K562 (cell line): ENCODE measurements around the gene YIF1A. TPM values are rescaled to one million over a fixed set of nuclear protein-coding genes. Genes with fewer than 3 reads are reported as not detected.
A peak's percentile ranks its signal among the peaks of the same experiment; 100 is the strongest.

Experiments
- CXXC5 ChIP-seq: fragments of 250-450 bp; sonication (Bioruptor Pico); IDR thresholded peaks from 2 replicates; pipeline ENCODE4 v1.8.0; 2022; ENCODE audit warnings: inconsistent platforms, mild to moderate bottlenecking, moderate library complexity
- ERF ChIP-seq: fragments of 450-650 bp; formaldehyde crosslinking; IDR thresholded peaks from 2 replicates; pipeline ENCODE4 v1.4.0; 2020; ENCODE audit warnings: mild to moderate bottlenecking, mixed read lengths
- ESRRA ChIP-seq: fragments of 450-650 bp; IDR thresholded peaks from 2 replicates; pipeline ENCODE4 v1.6.1; 2014; ENCODE audit warnings: low read depth, mild to moderate bottlenecking, moderate library complexity, borderline replicate concordance
- HCFC1 ChIP-seq: IDR thresholded peaks from 2 replicates; pipeline ENCODE4 v1.6.1; 2012; ENCODE audit warnings: low read depth, low read length, improper control_type of control experiment
- IRF2 ChIP-seq: sonication (generic); formaldehyde crosslinking; IDR thresholded peaks from 2 replicates; pipeline ENCODE4 v1.8.1; 2022; ENCODE audit warnings: mild to moderate bottlenecking, missing genetic modification reagents
- L3MBTL2 ChIP-seq: fragments of 450-650 bp; IDR thresholded peaks from 2 replicates; pipeline ENCODE4 v1.6.1; 2016; ENCODE audit warnings: mild to moderate bottlenecking, moderate library complexity
- RNF2 ChIP-seq: sonication (generic); IDR thresholded peaks from 2 replicates; pipeline ENCODE4 v1.6.1; 2016
- ZKSCAN8 ChIP-seq: fragments of 200-800 bp; sonication (Bioruptor generic); IDR thresholded peaks from 2 replicates; pipeline ENCODE4 v1.6.1; 2016; ENCODE audit warnings: missing genetic modification characterization, missing compliant biosample characterization
- ZNF253 ChIP-seq: fragments of 250-450 bp; sonication (Bioruptor Pico); conservative IDR thresholded peaks from 2 replicates; pipeline ENCODE4 v1.6.1; 2021; ENCODE audit warnings: mild to moderate bottlenecking
- ZNF764 ChIP-seq: fragments of 250-450 bp; sonication (Bioruptor Pico); IDR thresholded peaks from 2 replicates; pipeline ENCODE4 v1.4.0; 2020; ENCODE audit warnings: low read depth, mild to moderate bottlenecking, moderate library complexity
- ZNF778 ChIP-seq: fragments of 450-650 bp; formaldehyde crosslinking; IDR thresholded peaks from 2 replicates; pipeline ENCODE4 v1.4.0; 2020; ENCODE audit warnings: mild to moderate bottlenecking, moderate library complexity
- polyA plus RNA-seq, 8 experiments: library from polyadenylated mRNA; depleted of rRNA in 4 of 8; stranded (reverse) in 5 of 8; unstranded in 3 of 8; fragments of >200 nt; fragmentation: Nextera tagmentation in 2 of 8; fragmentation: Illumina TruSeq in 1 of 8; extraction: Ambion mirVana in 2 of 8; extraction: Trizol in 1 of 8; gene quantifications; 2 replicates each; pipeline versions ENCODE4 v1.2.1 to v1.2.3, GENCODE V29; 2011 to 2014; ENCODE audit warnings: inconsistent platforms in 1 of 8, missing spikeins in 1 of 8
- total RNA-seq, 7 experiments: library from RNA; depleted of rRNA in 6 of 7; stranded (reverse); fragments of >200 nt in 6 of 7; fragmentation: Illumina TruSeq in 2 of 7; extraction: Trizol in 2 of 7; gene quantifications; 2 replicates each; pipeline versions ENCODE4 v1.2.1 to v1.2.3, GENCODE V29; 2011 to 2021; ENCODE audit warnings: low replicate concordance in 1 of 7
- TF ChIP-seq, protein P1 (sequence below): fragments of 250-450 bp; sonication (Bioruptor Pico); IDR thresholded peaks from 2 replicates; pipeline ENCODE4 v1.4.0; 2020; ENCODE audit warnings: mild to moderate bottlenecking, moderate library complexity, borderline replicate concordance
- TF ChIP-seq, protein P2 (sequence below): fragments of 450-650 bp; IDR thresholded peaks from 2 replicates; pipeline ENCODE4 v1.6.1; 2016; ENCODE audit warnings: mild to moderate bottlenecking
- TF ChIP-seq, protein P3 (sequence below): sonication (generic); formaldehyde crosslinking; IDR thresholded peaks from 2 replicates; pipeline ENCODE4 v1.8.1; 2023; ENCODE audit warnings: mild to moderate bottlenecking, missing genetic modification reagents
- TF ChIP-seq, protein P4 (sequence below): sonication (generic); formaldehyde crosslinking; IDR thresholded peaks from 2 replicates; pipeline ENCODE4 v1.8.0; 2022; ENCODE audit warnings: mild to moderate bottlenecking, missing genetic modification reagents

The YIF1A gene
- total and polyA plus RNA-seq, 9 of the 15 experiments (the other 6 are each of a cell fraction or from before 2014, with no cell fraction given), result 8.6 to 121 (median 77.2) TPM

DNA sequence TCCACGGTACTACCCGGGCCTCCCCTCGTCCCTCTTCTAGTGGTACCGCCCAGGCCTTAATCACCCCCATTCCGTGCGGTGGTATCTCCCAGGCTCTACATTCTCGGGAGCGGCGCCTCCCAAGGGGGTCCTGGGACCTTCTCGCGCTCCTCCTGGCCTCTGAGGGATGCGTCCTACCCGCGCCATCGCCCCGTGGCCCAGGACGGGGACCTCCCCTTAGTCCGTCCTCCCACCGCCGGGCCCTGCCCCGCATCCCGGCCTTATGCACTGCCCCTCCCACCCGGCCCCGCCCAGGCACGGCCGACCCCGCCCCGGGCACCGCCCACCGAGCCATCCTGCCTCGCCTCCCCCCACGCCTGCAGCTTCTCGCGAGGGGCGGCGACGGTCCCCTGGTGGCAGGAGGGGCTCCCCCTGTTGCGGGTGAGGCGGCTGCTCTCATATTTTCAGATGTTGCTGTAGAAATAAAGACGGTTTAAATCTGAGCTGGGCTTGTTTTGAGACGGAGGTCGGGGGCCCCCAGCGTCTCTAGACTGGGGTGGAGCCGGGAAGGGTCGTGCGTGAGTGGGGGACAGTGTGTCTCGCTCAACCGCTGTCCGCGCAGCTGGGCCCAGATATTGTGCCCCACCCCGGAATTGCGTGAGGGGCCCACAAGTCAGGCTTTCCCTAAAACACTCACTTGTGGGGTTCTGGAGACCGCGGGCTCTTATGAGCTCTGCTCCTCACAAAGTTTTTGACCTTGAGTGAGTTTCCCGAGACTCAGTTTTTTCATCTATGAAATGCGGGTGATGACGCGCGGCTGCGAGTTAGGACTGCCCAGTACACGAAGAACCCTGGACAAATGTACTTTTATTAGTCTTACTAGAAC is 21.3 kb downstream of the YIF1A start (continued):
- TF ChIP-seq ZNF764 (CRISPR knock-in tag), result no peak
- TF ChIP-seq ZNF778 (CRISPR knock-in tag), result no peak
- TF ChIP-seq, protein P1, sequence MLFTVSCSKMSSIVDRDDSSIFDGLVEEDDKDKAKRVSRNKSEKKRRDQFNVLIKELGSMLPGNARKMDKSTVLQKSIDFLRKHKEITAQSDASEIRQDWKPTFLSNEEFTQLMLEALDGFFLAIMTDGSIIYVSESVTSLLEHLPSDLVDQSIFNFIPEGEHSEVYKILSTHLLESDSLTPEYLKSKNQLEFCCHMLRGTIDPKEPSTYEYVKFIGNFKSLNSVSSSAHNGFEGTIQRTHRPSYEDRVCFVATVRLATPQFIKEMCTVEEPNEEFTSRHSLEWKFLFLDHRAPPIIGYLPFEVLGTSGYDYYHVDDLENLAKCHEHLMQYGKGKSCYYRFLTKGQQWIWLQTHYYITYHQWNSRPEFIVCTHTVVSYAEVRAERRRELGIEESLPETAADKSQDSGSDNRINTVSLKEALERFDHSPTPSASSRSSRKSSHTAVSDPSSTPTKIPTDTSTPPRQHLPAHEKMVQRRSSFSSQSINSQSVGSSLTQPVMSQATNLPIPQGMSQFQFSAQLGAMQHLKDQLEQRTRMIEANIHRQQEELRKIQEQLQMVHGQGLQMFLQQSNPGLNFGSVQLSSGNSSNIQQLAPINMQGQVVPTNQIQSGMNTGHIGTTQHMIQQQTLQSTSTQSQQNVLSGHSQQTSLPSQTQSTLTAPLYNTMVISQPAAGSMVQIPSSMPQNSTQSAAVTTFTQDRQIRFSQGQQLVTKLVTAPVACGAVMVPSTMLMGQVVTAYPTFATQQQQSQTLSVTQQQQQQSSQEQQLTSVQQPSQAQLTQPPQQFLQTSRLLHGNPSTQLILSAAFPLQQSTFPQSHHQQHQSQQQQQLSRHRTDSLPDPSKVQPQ, result no peak
- TF ChIP-seq, protein P2, sequence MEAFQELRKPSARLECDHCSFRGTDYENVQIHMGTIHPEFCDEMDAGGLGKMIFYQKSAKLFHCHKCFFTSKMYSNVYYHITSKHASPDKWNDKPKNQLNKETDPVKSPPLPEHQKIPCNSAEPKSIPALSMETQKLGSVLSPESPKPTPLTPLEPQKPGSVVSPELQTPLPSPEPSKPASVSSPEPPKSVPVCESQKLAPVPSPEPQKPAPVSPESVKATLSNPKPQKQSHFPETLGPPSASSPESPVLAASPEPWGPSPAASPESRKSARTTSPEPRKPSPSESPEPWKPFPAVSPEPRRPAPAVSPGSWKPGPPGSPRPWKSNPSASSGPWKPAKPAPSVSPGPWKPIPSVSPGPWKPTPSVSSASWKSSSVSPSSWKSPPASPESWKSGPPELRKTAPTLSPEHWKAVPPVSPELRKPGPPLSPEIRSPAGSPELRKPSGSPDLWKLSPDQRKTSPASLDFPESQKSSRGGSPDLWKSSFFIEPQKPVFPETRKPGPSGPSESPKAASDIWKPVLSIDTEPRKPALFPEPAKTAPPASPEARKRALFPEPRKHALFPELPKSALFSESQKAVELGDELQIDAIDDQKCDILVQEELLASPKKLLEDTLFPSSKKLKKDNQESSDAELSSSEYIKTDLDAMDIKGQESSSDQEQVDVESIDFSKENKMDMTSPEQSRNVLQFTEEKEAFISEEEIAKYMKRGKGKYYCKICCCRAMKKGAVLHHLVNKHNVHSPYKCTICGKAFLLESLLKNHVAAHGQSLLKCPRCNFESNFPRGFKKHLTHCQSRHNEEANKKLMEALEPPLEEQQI, result no peak
- TF ChIP-seq ESRRA, result peak; percentile 85
- peak; percentile 3; the same call in 1 of the 2 replicates for TF ChIP-seq RNF2
- peak; percentile 69 for TF ChIP-seq L3MBTL2
- peak; percentile 22 for TF ChIP-seq CXXC5 (CRISPR knock-in tag)
- no peak for TF ChIP-seq ZNF253 (CRISPR knock-in tag)
- TF ChIP-seq ZKSCAN8, result no peak
- TF ChIP-seq, protein P3, sequence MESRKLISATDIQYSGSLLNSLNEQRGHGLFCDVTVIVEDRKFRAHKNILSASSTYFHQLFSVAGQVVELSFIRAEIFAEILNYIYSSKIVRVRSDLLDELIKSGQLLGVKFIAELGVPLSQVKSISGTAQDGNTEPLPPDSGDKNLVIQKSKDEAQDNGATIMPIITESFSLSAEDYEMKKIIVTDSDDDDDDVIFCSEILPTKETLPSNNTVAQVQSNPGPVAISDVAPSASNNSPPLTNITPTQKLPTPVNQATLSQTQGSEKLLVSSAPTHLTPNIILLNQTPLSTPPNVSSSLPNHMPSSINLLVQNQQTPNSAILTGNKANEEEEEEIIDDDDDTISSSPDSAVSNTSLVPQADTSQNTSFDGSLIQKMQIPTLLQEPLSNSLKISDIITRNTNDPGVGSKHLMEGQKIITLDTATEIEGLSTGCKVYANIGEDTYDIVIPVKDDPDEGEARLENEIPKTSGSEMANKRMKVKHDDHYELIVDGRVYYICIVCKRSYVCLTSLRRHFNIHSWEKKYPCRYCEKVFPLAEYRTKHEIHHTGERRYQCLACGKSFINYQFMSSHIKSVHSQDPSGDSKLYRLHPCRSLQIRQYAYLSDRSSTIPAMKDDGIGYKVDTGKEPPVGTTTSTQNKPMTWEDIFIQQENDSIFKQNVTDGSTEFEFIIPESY (CRISPR knock-in tag), result 0 out of 2 replicates have a peak, but pooled peaks have one; percentile 6
- TF ChIP-seq ERF (CRISPR knock-in tag), result 0 out of 2 replicates have a peak, but pooled peaks have one; percentile 11
- peak; percentile 20; the same call in 1 of the 2 replicates for TF ChIP-seq HCFC1
- TF ChIP-seq IRF2, result no peak
- TF ChIP-seq, protein P4, sequence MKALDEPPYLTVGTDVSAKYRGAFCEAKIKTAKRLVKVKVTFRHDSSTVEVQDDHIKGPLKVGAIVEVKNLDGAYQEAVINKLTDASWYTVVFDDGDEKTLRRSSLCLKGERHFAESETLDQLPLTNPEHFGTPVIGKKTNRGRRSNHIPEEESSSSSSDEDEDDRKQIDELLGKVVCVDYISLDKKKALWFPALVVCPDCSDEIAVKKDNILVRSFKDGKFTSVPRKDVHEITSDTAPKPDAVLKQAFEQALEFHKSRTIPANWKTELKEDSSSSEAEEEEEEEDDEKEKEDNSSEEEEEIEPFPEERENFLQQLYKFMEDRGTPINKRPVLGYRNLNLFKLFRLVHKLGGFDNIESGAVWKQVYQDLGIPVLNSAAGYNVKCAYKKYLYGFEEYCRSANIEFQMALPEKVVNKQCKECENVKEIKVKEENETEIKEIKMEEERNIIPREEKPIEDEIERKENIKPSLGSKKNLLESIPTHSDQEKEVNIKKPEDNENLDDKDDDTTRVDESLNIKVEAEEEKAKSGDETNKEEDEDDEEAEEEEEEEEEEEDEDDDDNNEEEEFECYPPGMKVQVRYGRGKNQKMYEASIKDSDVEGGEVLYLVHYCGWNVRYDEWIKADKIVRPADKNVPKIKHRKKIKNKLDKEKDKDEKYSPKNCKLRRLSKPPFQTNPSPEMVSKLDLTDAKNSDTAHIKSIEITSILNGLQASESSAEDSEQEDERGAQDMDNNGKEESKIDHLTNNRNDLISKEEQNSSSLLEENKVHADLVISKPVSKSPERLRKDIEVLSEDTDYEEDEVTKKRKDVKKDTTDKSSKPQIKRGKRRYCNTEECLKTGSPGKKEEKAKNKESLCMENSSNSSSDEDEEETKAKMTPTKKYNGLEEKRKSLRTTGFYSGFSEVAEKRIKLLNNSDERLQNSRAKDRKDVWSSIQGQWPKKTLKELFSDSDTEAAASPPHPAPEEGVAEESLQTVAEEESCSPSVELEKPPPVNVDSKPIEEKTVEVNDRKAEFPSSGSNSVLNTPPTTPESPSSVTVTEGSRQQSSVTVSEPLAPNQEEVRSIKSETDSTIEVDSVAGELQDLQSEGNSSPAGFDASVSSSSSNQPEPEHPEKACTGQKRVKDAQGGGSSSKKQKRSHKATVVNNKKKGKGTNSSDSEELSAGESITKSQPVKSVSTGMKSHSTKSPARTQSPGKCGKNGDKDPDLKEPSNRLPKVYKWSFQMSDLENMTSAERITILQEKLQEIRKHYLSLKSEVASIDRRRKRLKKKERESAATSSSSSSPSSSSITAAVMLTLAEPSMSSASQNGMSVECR (CRISPR knock-in tag), result peak; percentile 67
